NCI-H2029 treated with DMSO at 0.1 percent for 48 hours (cell line): ENCODE measurements around the gene ALAS2.
A peak's percentile ranks its signal among the peaks of the same experiment; 100 is the strongest.
"Not testable (repeated sequence)": the region's sequence is repeated elsewhere in the genome, so short reads cannot be mapped to it uniquely, and the experiment has no call there.

Experiments used
- DNase-seq: peaks from one replicate; lab custom pipeline; 2025; lab: John Stamatoyannopoulos, UW

Gene ALAS2

DNA sequence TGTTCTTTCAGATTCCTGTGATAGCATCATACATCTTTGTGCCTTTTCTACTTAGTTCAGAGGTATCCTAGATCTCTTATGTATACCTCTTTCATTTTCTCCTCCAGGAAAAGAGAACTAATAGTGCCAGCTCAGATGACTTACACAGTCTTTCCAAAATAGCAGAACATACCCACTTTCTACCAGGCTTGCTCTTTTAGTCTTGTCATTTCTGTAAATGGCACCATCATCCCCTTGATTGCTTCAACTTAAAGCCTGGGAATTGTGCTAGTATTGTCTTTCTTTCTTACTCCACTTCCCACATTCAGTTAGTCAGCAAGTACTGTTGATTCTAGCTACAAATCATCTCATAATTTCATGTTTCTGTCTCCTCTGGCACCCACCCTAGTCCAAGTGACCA lies 25.5 kb downstream of the ALAS2 start:
- DNase-seq: no peak

DNA sequence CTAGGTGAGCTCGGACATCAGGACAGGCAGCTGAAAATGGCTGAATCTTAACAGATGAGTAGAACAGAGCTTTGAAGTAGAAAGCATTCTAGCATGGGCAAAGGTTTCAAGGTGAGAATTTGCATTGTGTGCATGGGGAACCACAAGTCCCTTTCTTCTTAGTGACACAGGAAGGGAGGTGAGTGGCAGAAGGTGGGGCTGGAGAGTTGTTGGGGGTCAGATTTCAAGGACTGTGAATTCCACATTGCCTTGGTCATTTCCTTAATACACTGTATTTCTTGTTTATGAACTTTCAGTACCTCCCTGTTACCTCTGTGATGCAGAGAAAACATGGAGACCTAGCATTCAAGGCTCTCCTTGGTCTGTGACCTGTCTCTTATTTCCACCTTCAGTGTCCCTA lies 26.5 kb downstream of the ALAS2 start:
- DNase-seq: no peak

DNA sequence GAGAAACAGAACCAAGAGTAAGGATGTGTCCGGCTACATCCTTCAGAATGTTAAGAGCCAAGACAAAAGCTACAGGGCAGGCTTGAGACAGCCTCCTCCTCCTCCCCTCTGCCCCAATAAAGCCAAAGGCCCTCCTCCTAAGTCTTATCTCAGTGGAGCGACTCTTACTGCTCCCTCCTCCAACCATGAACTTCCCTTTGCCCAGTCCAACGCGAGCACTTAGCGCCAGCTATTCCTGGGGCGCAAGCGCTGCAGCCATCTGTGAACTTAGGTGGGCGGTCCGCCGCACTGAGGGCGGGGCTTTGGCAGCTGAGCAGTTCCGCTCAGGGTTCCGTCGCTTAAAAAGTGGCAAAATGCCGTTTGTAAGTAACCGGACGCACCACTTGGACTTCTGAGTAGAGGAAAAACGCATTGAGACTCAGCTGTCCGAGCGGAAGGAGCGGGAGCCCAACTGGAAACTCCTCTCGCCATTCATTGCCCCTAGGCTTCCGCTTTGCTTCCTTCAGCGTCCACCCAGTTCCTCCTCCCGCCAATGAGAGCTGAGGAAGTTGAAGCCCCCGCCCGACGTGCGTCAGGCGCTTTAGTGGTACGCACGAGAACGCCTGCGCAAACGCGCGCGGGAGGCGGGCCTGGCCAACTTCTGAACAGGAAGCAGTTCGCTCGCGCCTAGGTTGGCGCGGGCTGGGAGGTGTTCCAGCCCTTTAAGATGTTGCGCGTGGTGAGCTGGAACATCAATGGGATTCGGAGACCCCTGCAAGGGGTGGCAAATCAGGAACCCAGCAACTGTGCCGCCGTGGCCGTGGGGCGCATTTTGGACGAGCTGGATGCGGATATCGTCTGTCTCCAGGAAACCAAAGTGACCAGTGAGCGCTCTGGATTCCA lies 30.8 kb downstream of the ALAS2 start, which contains the start of gene APEX2:
TSS of gene APEX2 (plus strand) at position 647 of the 882 bp plus-strand sequence. CDS start at position 707, 60 bp downstream.
- DNase-seq: peak; percentile 58

DNA sequence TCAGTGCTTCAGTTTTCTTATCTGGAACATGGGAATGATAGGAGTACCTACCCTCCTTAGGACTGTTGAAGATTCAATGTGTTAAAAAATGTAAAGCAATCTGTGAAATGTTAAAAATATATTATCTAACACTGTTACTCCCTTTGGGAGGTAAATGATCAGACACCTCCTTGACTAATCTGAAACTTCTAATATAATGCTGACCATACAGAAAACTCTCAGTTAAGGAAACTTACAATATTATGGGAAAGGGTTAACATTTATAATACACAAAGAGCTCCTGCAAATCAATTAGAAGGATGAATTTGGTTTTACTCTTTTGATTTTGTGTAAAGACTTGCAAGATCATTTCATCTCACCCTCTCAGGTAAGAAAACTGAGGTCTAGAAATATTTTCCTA lies 35.2 kb downstream of the ALAS2 start:
- no peak for DNase-seq

DNA sequence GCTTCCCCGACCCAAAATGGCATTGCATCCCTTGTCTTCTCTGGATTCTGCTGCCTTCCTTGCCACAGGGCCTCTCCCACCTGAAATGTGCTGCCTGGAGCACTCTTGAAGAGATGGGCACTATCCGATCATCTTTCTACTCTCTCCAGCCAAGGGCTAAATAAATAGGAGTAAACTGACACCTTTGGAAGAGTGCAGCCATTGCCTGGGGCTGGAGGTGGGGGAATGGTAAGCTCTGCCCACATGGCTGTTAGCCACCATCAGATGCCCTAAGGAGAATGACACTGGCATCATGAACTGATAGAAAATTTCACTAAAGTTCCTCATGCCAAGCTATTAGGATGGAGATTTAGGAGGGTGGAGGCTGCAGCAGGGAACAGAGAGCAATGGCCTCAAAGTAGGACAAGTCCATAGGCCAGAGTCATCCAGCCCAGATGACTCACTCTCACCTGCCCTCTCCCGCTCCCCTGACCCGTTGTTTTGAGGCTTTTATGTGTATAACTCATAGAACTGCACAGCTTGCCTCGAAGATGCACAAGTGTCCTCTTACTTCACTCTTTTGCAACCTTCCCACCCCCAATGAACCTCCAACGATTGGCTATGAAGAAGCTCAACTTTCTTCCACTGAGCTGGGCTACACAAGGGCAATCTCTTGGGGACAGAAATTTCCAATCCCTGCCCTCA lies 36.0 kb downstream of the ALAS2 start:
- peak; percentile 13 for DNase-seq

DNA sequence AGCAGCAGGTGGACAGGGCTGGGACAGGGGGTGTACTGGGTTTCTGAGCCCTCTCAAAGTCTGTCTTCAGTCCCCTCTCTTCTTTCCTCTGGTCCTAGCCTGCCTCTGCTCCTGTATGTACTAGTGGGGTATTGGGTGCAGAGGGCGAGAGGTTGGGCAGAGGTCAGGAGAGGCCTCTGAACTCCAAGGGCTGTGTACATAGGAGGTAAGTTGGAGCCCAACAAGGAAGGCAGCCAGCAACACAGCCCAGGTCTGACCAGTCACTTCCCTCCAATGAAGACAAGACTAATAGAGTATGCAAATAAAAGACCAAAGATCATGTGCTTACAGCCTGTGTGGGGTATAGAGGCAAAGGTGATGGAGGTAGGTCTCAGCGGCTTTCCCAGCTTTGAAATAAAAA lies 36.7 kb downstream of the ALAS2 start, which contains the start of gene PFKFB1:
TSS of gene PFKFB1 (minus strand) at position 90 of the 400 bp plus-strand sequence. CDS start 181 bp downstream, outside the sequence.
- no peak for DNase-seq

DNA sequence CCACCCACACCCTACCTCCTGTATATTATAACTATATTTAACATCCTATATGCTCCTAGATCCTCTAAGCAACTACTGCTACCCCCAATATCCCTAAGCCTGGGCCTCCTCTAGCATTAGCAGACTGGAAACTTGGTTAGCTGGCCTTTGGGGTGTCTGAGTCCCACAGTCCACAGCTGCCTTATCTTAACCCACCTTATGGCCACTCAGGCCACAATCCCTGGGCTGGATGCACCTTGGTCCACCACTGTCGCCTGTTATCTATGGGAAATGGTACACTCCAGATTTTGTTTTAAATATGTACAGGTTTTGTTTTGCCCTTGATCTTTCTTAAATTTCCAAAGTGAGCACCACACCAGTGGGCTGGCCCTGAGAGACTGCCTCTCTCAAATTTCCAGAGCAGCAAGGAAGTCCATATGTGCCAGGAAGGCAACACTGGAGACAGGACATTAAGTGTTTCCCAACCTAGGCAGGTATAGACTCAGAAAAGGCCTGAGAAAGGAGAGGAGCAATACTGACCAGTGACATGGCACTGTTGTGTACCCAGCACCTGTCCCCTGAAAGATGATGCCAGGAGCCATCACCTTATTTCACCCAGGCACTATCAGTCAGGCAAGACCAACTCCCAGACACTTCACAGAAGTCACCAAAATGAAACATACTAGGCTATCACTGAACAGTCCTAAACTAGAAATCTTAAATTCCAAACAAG lies 37.7 kb downstream of the ALAS2 start:
- no peak for DNase-seq

DNA sequence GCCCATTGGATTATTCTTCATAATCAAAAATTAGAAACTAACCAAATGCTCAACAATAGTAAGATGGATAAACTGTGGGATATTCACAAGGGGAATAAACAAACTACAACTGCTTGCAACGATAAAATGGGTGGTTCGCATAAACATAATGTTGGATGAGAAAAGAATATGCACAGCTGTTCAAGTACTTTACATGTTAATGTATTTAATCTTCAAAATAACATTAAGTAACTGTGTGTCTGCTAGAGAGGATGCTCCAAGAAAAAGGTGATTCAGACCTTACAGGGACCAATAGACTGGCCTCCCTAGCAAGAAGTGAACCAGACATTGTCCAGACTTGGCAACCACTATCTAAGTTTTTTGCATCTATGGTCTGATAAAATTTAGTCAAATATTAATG lies 39.1 kb downstream of the ALAS2 start:
- no peak for DNase-seq

DNA sequence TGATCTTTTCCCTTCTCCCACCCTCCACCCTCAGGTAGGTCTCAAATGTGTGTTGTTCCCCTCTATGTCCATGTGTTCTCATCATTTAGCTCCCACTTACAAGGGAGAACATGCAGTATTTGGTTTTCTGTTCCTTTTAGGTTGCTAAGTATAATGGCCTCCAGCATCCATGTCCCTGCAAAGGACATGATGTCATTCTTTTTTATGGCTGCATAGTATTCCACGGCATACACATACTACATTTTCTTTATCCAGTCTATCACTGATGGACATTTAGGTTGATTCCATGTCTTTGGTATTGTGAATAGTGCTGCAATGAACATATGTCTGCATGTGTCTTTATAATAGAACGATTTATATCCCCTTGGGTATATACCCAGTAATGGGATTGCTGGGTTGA lies 47.5 kb downstream of the ALAS2 start:
- DNase-seq: not testable (repeated sequence)

DNA sequence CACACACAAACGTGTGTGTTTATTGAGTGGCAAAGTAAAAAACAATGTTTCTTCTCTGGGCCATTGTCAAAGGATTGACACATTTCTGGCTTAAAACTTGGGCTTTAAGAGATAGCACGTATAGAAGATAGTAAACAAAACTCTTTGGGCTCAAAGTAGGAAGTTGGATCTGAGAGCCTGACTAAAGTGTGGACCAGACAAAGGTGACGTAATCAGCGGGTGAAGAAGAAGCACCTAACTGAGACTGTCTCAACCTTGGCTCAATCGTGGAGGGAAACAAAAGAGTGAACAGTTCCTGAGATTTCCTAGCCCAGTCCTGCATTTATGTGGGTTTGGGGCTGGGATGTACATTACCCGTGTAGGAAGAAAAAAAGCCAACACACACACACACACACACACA lies 50.4 kb downstream of the ALAS2 start:
- no peak for DNase-seq

DNA sequence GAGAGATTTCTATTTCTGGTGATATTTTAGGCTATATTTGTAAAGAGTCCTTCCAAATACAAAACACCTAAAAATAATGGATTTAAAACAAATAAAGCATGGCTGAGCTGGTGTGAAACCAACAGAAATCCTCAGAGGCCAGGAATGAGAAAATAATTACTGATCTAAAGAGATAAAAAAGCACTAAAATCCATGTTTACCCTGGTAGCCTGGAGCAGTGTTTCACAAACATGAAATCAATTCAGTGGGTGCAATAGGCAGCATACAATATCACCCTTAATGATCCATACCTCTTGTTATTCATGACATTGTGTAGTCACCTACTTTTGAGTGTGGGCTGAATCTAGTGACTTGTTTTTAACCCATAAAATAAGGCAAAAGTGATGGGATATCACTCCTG lies 51.3 kb downstream of the ALAS2 start:
- DNase-seq: no peak

DNA sequence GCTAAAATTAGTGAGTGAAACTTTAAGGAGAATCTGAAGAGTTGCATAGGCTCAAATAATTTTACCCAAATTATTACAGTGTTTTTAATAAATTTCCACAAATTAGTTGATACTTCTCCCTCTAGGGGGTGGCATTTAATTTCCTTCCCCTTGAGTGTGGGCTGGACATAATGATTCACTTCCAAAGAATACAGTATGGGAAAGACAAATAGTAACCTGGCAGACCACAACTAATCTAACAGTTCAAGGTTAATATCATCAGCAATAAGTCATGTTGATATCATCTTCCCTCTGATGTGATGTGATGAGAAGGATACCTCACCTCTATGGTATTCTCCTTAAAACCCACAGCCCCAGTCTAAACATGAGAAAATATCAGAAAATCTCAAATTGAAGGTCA lies 52.3 kb downstream of the ALAS2 start:
- DNase-seq: no peak

DNA sequence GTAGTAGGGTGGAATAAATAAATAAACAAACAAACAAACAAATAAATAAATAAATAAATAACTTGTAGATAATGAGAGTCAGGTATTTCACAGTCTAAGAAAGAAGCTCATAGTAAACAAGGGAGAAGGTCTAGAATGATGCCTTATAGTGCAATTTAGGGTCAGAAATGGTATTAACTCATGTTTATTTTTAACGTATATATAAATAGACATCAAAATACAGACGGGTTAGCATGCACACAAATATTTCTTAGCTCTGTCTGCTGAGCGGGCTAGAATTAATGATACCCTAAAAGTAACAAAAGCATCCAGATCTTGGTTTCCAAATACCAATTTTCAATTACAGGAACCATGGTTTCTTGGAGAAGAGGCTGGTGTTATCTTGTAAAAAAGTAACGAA lies 53.4 kb downstream of the ALAS2 start:
- no peak for DNase-seq

DNA sequence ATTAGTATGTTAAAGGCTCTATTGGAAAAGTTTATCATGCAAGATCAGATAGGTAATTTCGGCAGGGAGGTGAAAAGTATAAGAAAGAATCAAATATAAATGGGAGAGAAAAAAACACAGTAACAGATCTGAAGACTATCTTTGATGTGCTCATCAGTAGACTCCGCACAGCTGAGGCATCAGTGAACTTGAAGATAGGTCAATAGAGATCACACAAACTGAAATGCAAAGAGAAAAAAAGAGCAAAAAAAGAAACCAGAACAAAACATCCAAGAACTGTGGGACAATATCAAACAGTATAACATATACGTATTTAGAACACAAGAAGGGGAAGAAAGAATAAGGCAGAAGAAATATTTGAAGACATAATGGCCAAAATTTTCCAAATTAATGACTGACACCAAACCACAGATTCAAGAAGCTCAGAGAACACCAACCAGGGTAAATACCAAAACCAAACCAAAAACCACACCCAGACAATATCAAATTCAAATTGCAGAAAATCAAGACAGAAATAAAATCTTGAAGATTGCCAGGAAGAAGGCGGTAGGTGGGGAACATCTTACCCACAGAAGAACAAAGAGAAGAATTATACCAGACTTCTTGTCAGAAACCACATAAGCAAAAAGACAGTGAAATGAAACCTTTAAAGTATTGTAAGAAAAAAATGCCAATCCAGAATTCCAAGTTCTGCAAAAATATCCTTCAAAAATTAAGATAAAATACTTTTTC lies 65.8 kb downstream of the ALAS2 start:
- no peak for DNase-seq

DNA sequence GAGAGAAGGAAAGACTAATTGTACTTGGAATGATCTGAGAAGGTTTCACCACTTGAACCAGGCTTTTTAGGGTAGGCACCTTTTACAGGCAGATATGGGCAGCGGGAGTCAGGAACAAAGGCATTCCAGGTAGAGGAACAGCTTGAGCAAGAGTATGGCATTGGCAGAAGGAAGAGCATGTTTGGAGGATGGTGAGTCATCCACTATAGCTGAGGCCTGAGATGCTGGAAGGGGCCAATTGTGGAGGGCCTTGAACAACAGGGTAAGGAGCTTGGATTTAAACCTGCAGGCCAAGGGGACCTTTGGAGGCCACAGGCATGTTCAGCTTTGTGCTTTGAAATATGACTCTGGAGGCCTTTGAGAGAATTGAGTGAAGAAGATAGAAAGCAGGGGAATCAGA lies 69.0 kb downstream of the ALAS2 start:
- no peak for DNase-seq
